Measurements from ENCODE around the gene DYNC1I1.

DYNC1I1 gene

DNA sequence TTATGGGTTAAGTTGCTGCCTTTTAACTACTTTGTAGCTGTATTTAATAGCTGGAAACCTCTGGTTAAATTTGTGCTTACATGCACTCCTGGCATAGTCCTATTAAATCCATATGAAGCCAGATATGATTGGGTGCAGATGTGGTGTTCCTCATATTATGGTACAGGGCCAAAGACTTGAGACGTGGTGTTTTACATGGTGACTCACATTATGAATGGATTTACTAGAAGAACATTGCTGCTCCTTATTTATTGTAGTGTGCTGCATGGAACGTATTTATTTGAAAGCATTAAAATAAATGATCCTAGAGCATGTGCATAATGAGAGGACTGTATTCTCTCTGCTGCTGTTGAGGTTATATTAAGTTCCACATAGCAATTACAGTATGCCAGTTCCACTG is 325.5 kb downstream of the DYNC1I1 start:
- no peak for DNase-seq

DNA sequence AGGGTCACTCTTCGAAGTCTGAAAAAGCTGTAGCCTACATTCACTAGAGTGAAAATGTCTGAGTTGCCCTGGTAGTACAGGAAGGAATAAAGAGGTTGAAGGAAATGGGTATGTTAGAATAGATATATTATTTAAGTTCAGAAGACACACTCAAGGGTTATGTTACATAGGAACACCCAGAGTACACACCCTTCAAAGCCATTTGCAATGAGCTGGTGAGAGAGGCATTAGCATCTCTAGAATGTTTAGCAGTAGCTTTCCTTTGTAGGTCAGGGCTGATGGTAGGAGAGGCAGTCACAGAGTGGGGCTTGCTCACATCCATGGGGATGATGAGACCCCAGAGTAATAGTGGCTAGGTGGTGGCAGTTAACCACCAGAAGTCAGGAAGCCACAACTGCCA is 328.4 kb downstream of the DYNC1I1 start:
- DNase-seq: no peak

DNA sequence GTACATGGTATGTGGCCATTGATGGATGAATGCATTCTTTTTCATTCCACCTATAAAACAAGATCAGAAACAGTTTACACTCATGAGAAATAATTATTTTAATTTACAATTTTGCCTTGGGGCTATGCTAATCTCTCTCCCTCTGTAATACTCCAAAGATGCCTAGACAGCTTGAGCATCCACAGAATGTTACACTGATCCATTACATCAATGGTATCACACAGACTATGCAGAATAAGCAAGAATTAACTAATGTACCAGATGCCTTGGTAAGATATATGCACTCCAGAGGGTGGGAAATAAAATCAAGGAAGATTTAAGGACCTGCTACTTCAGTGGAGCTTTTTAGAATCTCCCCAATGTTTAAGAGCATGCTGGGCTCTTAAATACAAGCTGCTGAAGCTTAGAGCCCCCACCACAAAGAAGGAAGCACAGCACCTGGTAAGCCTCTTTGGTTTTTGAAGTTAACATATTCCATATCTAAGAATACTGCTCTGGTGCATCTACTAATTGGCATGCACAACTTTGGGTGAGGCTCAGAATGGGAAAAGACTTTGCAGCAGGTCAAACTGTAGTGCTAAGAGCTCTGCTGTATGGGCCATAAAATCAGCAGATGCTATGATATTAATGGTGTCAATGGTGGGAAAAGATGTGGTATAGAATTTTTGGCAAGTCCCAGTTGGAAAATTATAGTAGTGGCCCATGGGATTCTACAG is 329.9 kb downstream of the DYNC1I1 start:
- no peak for DNase-seq

DNA sequence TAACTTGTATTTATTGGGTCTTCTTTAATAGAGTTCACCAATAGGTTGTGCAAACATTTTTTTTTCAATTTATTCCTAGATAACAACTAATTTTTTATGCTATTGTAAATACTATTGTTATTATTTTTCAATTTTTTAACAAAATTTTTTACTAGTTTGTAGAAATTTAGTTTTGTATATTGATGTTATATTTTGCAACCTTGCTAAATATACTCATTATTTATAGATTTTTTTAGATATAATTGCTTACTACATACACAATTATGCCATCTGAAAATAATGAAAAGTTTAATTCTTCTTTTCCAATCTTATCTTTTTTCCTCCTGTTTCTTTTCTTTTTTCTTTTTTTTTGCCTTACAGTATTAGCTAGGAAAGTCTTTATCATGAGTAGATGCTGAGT is 332.6 kb downstream of the DYNC1I1 start:
- DNase-seq: no peak

DNA sequence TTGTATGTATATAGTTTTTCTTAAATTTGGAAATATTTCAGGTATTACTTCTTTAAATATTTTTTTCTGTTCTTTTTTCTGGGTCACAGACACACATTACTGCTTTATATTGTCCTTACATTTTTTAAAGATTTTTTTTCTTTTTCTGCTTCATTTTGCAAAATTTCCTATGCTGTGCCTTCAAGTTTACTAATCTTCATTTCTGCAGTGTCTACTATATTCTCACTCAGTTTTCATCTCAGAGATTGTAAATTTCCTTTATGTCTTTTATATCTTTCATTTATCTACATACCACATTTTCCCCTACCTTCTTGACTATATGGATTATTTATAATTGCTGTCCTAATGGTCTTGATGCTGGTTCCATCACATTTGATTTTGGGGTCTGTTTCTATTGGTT is 339.1 kb downstream of the DYNC1I1 start:
- DNase-seq: no peak

DNA sequence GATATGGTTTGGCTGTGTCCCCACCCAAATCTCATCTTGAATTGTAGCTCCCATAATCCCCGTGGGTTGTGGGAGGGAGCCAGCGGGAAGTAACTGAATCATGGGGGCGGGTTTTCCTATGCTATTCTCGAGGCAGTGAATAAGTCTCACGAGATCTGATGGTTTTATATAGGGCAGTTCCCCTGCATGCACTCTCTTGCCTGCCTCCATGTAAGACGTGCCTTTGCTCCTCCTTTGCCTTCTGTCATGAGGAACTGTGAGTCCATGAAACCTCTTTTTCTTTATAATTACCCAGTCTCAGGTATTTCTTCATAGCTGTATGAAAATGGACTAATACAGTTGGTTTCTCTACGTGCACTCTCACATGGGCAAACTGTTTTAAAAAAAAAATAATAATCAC is 341.8 kb downstream of the DYNC1I1 start:
- no peak for DNase-seq

DNA sequence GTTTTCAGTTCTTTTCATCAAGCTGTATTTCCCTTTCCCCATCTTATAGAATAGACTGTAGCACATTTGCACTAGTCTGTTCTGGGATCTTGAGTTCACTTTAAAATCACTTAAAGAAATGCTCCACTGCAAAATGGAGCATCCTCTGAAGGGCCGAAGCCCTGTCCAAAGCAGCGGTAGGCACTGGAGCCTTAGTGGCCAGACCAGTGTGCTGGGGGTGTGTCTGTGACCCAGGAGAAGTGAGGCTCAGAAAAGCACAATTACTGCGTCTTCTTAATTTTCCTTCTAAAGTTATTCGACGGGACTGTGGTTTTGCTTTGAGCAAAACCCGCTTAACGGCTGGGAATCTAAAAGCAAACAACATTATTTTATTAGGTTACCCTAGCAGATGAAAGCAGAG is 343.8 kb downstream of the DYNC1I1 start:
- no peak for DNase-seq

DNA sequence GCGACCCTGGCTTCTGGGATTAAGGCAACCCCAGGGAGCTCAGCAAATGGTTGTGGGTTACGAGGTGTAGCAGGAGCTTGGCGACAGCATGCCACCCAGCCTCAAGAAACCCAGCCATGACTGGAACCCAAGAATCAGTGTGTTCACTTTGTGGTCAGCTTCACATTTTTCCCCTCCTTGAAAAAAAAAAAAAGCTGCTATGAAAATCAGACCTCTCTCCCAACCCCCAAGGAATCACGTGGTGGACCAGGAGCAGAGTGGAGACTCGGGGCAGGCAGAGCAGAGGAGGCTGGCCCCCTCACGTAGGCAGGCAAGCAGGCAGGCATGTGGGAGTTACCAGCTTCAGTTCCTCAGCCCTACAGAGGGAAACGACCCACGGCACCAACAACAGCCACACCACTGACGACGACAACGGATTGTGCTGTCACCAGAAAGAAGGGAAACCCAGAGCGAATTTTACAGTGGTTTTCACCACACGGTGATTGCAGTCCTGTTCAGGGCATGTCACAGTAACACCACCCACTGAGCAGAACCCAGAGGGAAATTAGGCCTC is 346.2 kb downstream of the DYNC1I1 start:
- DNase-seq: no peak

DNA sequence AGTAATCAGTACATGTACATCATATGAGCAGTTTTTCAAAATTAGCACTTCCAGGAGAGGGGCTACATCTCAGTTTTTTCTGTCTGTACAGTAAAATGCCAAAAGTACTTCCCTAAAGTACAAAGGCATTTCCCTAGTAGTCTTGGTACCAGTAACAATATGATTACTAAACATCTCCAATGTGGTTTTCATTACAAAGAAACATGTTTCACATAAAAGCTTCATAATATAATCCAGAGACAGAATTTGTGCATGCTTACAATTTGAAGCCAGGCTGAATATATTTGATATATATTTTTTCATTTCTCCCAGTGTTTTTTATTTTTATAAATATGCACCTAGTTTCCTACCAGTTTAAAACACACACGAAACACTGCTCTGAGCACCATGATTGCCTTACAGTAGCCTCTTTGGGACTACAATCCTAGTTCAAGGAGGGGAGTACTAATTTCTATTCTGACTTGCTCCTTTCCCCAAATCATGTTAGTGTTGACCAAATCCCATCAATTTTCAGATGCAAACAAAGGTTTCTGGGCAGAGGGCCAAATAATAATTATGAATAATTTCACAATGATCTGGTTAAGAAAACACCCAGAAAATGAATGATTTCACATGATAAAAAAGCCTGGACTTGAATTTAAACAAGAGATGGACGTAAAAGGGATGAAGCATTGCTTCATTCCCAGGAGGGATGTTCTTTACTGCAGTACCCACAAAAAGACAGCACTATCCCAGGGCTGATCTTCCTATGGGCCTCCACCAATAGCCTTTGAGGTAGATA is 348.3 kb downstream of the DYNC1I1 start:
- no peak for DNase-seq

DNA sequence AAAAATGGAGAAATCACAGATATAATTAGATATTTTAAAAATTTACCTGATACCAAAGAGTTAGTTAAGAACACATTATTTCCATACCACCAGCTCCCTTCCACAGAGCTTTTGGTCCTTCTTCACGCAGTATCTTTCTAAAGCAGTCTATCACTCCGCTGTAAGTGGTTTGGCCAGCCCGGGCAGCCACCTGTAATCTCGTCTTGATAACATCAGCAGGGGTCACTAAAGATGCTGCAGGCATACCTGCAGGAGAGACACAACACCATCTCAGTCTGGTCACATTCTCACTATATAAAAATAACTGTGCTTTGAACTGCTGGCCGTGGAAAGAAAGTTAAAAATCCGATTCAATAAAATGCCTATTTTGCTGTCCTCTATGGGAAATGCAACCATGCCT is 349.4 kb downstream of the DYNC1I1 start:
- DNase-seq: no peak

DNA sequence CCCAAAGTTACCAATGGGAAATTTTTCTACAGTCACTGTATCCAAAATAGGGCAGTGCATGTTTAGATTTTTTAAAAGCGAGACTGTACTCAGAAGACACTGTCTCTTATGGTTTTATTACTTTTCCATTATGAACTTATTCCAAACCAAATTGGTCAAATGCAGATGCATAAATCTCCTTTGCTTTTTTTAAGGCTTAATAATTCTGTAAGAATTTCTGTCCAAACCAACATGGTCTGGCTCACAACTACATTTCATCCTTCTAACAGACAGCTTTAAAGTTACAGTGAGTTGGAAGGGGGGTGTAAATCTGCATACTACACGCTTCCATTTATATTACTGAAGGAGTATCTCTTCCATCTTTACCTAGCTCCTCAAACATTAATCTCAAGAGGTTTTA is 350.4 kb downstream of the DYNC1I1 start:
- no peak for DNase-seq

DNA sequence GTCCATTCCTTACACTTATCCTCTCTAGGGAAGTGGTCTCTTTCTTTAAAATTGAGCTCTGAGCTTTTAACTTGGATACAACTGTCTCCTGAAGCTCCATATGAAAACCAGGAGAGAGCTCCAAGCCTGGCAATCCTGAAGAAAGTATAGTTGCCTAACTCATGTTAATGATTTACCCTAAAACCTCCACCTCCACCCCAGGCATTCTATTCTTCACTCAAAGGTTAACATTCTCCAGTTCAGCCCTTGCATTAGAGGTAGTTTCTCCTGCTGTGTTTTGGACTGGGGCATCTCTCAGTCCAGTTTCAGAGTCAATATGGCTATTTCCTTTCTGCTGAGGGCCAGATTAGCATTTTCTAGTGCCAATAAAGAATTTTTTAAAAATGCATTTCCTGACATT is 354.0 kb downstream of the DYNC1I1 start:
- no peak for DNase-seq

DNA sequence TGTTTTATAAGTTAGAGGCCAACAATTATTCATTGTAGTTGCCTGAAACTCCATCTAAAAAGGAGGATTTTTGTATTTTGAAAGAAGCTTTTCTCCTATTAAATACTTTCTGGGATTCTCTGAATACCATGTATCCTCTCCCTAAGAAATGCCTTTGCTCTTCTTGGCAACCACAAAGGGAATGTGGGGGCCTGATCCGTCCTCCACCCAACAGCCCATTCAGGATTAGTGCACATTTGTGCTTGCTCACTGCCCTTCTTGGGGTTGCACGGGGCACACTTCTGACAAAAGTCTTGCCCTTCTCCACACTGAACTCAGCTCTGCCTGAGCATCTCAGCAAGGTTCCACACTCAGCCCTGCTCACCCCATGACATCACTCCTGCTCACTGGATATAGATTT is 355.4 kb downstream of the DYNC1I1 start:
- no peak for DNase-seq

DNA sequence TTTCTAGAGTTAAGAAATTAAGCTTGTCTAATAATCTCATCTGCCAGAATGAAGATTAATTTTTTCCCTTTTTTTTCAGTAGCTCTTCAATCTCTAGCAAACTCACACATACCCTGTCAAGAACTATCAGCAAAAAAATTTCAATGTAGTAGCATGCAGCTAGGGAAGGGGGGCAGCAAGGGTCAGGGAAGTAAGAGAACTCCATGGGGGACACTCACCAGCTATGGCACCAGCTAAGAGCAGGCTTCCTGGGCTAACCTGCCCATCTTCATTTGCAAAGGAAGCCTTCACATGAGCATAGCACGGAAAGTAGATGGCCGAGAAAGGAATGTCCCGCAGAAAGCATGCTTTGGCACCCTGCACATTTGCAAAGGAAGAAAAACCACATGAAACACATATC is 359.2 kb downstream of the DYNC1I1 start:
- no peak for DNase-seq

DNA sequence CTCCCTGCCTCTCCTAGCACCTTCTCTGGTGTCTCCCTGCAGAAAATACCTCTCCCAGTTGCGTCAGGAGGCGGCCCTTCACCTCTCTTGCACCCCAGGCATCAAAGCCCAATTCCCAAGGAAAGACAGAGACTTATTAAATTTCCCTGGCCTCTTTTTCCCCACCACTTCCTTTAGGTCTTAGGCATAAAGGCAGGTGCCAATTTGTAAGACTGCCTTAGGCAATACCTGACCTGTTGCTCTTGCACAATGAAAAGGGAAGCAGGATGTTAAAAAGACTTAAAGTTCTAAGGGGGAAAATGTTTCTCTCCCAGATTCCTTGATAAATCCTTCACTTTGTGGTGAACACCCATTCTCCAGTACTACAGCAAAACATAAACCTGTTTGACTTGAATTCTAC is 362.9 kb downstream of the DYNC1I1 start:
- no peak for DNase-seq

DNA sequence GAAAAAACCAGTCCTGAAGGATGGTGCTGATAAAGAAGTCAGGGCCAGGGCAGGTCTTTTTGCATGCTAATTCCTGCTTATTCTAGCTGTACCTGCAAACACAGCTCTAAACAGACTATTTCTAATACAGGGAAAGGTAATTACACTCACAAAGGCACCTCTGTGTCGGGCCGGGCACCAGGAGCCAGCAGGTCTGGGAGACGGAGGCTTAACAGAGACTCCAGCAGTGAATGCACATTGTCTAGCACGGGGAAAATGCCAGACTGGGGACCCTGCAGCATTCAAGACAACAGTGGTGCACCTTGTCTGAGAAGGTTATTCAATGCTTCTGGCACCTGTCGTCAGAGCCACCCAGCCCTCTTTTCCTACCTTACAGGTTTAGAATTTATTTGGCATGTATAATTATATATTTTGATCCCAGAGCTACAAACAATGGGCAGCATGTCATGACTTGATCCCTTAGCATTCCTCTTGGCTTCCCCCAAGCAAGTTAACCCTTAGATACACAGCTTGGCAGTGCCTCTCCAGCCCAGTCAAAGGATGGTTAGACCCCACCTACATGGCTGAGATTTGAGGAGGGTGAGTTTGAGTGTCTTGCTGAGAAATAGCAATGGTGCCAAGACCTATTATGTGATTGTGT is 364.4 kb downstream of the DYNC1I1 start:
- DNase-seq: no peak

DNA sequence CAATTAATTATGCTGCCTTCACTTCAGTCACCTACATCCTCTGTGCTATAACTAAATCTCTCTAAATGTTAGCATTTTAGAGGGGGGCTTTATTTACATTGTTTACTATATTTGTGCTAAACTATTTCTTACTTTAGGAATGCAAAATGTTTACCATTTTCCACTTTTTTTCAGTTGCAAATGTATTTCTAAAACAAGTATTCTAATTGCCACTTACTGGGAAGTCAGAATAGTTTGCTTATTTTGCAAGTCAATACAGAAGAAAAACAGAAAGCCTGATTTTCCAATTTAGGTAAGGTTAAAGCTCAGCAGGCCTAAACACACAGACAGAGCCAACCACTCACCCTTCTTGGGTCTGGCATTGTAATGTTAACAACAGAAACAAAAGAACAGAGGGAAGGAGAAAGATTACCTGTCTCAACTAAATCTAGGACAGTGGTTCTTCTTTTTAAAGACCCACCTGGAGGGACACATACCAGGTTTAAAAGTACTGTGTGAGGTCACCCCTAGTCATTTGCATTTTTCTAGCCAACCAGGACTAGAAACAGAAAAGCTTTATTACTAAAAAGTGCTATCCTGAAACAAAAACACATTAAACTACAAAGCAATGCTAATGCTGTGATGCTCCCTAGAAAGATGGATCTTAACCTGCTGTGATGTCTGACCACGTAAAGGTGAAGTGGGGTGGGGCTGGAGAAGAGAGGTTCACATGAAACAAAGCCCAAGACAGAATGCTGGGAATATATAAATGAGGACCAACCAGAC is 371.3 kb downstream of the DYNC1I1 start:
- DNase-seq: no peak

DNA sequence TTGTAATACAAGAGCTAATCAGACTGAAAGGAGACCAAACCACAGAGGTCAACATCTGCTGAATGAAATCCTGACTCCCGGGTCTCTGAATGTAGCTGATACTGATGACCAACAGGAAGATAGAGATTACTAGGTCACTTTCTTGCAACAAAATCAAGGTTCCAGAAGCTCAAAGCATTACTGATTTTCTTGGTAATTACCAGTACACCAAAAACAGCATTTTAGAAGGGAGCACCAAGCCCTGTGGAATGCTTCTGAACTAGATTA is 371.8 kb downstream of the DYNC1I1 start:
- no peak for DNase-seq

Data from NCI-H2171 (cell line).